Islet precursor cell (in vitro differentiated cells): ENCODE results near the gene SPRTN.

Source experiments
- DNase-seq: peaks from one replicate; pipeline ENCODE4 v3.0.0-alpha.2; 2018

SPRTN gene, protein sequence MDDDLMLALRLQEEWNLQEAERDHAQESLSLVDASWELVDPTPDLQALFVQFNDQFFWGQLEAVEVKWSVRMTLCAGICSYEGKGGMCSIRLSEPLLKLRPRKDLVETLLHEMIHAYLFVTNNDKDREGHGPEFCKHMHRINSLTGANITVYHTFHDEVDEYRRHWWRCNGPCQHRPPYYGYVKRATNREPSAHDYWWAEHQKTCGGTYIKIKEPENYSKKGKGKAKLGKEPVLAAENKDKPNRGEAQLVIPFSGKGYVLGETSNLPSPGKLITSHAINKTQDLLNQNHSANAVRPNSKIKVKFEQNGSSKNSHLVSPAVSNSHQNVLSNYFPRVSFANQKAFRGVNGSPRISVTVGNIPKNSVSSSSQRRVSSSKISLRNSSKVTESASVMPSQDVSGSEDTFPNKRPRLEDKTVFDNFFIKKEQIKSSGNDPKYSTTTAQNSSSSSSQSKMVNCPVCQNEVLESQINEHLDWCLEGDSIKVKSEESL

DNA sequence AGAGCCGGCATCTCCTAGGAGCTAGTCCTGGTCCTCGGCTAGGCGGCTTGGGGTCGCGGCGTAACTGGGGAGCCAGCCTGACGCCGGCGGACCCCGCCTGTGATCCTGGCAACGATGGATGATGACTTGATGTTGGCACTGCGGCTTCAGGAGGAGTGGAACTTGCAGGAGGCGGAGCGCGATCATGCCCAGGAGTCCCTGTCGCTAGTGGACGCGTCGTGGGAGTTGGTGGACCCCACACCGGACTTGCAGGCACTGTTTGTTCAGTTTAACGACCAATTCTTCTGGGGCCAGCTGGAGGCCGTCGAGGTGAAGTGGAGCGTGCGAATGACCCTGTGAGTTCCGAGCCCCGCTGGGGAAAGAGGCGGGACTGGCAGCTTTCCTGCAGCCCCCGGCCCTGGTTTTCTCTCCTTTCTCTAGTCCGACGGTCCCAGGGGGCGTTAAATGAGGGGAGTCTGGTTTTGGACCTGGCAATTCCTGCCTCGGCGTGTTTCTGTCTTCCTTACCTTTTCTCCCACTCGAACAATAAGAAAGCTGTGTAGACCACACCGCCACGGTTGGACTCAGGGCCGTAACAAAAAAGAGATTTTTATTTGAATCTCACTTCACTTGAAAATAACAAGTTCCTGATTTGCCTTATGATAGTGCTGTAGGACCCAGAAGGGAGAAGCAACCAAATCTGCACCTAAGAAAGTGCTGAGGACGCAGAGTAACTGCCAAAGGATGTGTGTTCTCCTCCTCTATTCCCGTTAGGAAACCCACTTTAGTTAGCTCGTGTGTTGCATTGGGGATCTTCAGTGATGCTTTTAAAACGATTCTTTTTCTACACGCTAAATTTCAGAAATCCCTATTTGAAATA lies at the start of gene SPRTN:
TSS of gene SPRTN (plus strand) at position 24 of the 859 bp plus-strand sequence. CDS start at position 115, 91 bp downstream.
- no peak for DNase-seq

DNA sequence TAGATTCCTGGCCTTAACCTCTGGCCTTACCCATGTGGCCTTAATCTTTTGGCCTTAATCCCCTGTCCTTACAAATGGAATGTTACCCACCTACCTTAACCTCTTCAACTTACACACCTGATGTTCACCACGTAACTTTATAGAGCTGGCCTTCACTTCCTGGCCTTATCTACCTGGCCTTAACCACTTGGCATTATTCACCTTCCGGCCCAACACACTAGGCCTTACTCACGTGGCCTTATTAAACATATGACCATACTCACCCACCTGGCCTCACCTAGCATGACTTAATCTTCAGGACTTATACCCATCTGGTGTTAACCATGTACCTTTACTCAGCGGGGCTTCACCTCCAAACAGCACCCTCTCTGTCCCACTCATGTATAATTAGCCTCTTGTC lies 42.2 kb upstream of the SPRTN start:
- no peak for DNase-seq

DNA sequence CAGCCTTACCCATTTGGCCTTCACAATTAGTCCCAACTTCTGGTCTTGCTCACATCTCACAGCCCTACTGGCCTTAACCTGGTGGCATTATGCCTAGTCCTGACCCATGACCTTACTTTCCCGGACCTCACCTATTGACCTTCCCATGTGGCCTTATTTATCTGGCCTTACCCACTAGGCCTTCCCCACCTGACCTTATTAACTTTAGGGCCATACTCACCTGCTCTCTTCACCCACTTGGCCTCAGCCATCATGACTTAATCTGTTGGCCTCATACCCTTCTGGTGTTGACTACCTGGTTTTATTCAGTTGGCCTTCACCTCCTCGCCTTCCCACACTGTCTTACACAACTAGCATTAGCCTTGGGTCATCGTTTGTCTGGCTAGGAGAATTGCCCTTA lies 36.1 kb upstream of the SPRTN start:
- DNase-seq: no peak

DNA sequence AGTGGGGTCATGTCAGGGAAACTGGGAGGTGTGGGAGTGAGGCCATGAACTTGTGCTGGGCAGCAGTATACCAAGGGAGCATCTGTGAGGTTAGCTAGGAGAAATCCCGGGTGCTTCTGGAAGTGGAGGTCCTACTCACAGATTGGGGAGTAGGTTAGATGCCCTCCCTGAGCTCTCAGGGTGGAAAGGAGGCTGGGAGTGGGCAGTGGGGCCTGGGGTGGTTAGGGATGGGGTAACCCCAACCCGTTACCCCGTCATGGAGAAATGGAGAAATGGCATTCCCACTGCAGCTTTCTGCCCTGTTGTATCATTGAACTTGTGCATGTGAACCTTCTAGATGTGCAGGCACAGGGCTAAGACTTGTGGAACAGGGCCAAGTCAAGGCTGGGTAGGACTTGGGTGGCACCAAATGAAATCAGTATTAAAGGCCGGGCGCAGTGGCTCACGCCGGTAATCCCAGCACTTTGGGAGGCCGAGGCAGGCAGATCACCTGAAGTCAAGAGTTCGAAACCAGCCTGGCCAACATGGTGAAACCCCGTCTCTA lies 27.6 kb upstream of the SPRTN start:
- DNase-seq: no peak

DNA sequence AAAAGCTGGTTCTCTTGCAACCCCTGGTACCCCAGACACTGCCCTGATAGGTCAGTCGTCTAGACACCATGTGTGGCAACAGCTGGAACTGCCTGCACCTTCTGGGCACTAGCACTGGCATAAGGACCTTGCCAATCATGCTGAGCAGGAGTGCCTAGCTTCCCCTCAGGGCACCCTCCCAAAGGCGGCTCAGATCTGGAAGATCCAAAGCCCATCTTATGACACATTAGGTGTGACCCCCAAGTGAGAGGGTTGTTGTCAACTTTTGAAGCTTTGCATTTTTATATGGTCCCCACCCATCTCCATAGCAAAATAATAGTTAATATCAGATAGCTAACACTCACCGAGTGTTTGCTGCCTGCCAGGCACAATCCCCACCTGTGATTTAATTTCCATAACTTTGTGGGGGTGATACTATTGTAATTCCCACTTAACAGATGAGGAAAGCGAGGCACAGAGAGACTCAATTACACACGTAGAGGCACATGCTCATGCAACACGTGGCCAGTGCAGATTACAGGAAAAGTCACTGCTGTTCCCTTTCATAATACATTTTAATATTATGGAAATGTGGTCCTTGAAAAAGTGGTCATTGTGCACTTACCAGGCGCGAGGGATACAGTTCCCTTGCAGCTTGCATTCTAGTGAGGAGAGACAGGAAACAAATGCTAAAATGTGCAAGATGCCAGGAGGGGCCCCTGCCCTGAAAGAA lies 26.2 kb upstream of the SPRTN start:
- no peak for DNase-seq

DNA sequence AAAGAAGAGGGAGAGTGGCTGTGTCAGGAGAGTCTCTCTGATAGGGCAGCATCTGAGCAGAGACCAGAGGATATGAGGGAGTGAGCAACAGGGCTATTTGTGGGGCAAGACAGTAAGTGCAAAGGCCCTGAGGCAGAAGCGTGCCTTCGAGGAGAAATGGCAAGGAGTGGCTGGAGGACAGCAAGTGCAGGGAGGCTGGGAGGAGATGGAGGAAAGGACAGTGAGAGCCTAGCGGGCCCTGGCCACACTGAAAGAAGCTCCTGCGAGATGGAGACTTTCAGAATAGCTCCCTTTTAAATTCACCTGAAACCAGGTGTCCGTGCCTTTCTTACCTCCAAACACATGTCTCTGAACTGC lies 25.7 kb upstream of the SPRTN start:
- DNase-seq: peak; percentile 38

DNA sequence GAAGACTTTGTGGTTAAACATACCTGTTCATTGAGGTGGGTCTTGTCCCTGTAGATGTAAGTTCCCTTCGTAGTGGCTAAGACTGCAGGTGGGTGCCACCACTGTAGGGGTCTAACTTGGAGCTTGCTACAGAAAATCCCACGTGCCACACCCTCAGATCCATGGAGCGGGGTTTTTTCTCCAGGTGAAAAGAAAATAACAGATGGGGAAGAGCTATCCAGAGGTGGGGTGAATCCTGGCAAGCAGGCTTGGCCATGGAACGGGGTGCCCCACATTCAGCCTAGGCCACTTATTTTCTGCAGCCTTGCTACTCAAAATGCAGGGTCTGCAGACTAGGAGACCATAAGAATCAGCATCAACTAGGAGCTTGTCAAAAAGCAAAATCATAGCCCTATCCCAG lies 24.4 kb upstream of the SPRTN start:
- DNase-seq: peak; percentile 32

DNA sequence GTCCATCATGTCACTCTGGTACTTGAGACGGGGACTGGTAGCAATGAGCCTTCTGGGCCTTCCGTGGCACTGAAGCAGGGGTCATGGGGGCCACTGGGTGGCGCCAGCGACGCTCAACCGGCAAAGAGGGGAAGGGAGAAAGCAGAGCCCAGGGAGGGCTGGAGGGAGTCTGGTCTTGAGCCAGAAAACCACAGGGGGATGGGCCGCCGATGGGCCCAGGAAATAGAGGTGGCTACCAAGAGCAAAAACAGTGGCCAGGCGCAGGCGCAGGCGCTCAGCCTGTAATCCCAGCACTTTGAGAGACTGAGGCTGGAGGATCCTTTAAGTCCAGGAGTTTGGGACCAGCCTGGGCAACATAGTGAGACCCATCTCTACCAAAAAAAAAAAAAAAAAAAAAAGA lies 22.2 kb upstream of the SPRTN start:
- peak; percentile 77 for DNase-seq

DNA sequence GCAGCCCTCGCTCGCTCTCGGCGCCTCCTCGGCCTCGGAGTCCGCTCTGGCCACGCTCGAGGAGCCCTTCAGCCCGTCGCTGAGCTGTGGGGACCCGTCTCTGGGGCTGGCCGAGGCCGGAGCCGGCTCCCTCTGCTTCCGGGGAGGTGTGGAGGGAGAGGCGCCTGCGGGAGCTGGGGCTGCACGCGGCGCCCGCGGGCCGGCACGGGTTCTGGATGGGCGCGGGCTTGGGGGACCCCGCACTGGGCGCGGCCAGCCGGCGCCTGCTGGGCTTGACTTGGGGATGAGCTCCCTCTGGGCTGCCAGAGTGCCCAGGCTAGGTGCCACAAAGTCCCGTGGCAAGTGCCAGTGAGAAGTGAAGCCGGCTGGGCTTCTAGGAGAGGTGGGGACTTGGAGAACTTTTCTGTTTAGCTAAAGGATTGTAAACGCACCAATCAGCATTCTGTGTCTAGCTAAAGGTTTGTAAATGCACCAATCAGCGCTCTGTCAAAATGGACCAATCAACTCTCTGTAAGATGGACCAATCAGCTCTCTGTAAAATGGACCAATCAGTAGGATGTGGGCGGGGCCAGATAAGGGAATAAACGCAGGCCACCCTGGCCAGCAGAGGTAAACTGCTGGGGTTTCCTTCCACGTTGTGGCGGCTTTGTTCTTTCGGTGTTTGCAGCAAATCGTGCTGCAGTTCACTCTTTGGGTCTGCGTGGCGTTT lies 20.6 kb upstream of the SPRTN start:
- peak; percentile 35 for DNase-seq

DNA sequence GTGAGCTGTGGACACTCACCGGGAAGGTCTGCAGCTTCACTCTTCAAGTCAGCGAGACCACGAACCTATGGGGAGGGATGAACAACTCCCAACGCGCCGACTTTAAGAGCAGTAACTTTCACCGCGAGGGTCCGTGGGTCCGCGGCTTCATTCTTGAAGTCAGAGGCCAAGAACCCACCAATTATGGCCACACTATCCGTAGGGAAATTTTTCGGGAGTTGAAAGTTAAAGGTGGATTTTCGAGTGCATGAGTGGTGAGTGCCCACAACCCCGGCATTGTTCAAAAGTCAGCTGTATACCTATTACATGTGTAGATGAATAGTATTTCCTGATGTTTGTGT lies 20.1 kb upstream of the SPRTN start:
- DNase-seq: peak; percentile 34

DNA sequence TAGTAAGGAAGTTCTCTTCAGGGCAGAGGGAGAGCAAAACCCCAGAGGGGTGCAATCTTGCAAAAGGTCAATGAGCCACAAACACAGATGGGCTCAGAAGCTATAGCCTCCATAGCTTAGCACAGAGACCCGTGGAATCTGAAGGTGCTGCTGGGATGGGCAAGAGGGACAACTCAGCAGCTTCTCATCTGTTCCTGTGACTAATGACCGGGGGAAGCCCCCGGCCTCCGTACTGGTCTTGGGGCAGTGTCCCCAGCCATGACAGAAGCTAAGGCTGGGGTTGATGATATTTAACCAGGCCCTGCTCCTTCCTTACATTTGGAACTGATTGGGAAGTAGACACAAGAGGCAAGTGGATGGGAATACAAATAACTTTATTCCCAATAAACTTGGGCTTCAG lies 19.5 kb upstream of the SPRTN start:
- peak; percentile 35 for DNase-seq

DNA sequence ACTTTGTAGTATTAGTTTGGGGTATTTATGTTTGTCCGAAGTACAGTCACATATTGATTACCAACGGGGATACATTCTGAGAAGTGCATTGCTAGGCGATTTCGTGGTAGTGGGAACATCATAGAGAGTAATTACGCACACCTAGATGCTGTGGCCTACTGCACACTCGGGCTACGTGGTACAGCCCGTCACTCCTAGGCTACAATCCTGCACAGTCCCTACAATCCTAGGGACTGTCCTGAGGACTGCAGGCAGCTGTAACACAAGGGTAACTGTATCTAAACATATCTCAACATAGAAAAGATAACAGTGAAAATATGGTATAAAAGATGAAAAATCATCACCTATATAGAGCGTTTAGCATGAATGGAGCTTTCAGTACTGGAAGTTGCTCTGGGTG lies 19.0 kb upstream of the SPRTN start:
- DNase-seq: peak; percentile 25

DNA sequence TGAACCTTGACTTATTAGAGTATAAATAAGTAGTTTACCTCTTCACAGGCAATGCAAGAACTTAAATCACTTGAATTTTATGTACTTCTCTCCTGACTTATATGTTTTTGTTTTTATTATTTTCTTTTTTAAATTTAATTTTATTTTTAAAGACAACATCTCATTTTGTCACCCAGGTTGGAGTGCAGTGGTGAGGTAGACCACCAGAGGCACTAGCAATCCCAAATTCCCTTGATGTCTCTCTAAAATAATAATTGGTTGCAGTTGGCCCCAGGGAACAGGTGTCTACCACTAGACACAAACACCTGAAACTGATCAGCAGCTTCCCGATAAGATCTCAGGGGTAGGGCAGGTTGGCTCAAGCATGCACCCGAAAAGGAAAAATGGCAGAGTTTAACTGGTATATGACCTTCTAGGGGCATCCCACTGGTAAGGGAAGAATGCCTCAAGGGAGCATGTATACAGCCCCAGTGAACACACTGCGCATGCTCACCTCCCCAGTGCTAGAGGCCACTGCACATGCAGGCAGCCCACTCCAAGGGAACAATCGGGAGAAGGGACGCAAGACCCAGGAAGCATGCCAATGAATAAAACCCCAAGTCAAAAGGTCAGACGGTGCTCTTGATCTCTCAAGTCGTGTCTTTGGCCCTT lies 15.1 kb upstream of the SPRTN start:
- no peak for DNase-seq

DNA sequence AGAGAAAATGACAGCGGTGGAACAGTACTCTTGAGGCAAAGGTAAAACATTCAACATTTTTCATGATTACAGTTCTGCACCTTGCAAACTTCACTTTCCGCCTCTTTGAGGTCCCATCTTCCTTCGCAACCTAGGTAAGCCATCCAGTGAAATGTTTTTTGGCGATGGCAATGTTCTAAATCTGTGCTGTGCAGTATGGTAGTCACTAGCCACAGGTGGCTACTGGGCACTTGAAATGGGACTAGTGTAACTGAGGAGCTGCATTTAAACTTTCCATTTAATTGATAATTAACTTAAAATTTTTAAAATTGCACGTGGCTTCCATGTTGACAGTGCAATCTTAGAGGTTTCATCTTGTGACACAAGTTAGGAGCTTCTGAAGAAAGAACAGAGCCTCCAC lies 13.4 kb upstream of the SPRTN start:
- DNase-seq: no peak

DNA sequence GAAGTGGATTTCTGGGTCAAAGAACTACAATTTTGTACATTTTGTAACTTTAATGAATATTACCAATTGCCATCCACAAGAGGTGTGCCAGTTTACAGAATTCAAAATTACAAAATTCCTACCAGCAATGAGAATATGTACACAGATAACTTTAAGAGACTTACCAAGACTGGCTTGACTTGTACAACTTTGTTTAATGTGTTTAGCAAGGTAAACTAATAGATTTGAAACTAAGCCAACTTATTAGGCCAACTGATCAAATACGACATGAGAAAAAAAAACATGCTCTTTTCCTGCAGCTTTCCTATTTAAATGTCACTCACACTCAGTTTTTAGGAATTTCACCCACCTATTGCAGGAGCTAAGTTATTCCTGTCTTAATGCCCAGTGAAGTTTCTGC lies 11.8 kb upstream of the SPRTN start:
- no peak for DNase-seq

DNA sequence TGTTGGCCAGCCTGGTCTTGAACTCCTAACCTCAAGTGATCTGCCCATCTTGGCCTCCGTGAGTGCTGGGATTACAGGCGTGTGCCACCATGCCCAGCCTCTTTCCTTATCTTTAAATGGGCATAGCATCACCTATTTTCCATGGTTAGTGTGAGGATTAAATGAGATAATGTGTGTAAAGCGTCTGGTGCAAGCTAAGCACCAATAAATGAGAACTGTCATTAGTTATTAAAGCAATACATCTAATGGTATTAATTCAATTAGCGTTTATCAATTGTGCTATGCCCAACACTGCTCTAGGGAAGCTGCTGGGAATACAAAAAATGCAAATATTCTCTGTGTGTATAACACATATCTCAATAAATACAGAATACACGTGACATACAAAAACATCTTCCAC lies 10.5 kb upstream of the SPRTN start:
- DNase-seq: no peak

DNA sequence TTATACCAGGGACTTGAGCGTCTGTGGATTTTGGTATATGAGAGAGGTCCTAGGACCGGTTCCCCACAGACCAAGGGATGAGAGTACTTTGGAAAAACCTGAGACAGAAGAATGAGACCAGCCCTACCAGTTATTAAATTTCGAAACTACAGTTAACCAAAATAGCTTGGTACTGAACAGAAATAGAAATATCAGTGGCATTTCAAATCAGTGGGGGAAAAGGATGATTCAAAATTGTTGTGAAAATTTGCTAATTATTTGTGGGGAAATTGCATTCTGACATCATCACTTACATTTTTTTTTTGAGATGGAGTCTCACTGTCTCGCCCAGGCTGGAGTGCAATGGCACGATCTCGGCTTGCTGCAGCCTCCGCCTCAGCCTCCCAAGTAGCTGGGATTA lies 8.6 kb upstream of the SPRTN start:
- DNase-seq: no peak

DNA sequence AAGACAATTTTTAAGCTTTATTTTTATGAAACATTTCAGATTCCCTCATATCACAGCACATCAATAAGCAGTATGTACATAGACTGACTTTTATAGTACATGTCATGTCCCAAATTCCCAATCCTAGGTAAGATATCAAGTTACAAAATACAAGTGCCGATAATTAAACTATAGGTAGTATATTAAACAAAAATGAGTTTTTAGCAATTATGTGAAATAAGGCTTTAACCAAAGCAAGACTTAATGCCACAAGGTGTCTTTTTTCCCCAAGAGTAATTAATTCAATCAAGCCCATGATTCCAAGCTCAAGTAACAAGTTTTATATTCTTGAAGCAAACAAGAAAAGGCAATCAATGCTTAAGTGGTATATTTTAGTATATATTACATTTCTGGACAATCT lies 5.3 kb upstream of the SPRTN start:
- DNase-seq: no peak

DNA sequence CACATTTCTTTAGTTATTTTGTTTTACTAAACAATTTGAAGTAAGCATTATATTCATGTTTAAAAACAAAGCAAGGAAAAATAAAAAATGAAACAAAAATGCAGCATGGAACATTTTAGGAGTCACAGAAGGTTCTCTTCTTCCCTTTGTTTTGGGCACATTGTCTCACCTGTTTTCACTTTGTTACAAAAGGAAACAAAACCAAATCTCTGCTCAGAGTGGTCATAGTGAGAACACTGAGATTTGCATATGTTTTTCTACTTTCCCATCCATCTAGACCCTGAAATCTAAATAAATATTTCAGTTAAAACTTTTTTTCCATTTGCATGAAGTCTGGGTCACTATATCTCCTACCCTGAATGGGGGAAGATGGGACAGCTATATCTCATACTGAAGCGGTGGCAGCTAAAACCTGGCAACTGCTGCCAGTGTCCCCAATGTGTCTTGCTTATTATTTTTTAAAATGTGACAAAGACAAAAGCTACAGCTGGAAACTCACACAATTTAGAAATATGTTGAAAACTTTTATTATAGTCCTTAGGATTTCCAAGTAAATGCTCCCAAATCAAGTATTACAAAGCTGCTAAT lies 3.9 kb upstream of the SPRTN start:
- DNase-seq: no peak

DNA sequence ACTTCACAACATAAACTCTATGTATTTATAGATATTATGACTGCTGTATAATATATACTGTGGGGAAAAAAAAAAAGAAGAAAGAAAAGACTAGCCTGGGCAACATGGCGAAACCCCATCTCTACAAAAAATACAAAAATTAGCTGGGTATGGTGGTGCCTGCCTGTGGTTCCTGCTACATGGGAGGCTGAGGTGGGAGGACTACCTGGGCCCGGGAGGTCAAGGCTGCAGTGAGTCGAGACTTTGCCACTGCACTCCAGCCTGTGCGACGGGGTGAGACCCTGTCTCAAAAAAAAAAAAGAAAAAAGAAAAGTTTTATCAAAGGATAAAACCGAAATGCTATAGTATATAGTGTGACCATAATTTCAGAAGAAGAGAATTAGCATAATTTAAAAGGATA lies 3.1 kb upstream of the SPRTN start:
- no peak for DNase-seq
